Stimulated activated CD4-positive, alpha-beta T cell treated with anti-CD3 and anti-CD28 coated beads, Interleukin-2, amount 100 ng/mL, for 24 hours (primary cell): ENCODE measurements around the gene RNF133.

Experiments used
- DNase-seq, 2 donors: peaks; one replicate each; pipeline ENCODE4 v3.0.0-alpha.2; 2020

RNF133 gene

GRCh38 chr7:122699017-122699416 lies at the start of gene RNF133:
Gene RNF133 (minus strand): TSS chr7:122699117. CDS start chr7:122698918, 199 bp downstream.
- DNase-seq: no peak

GRCh38 chr7:122748195-122748594 lies 49.3 kb upstream of the RNF133 start:
- DNase-seq: no peak

- DNase-seq: no peak
These were observed 48.0 kb upstream of the RNF133 start for GRCh38 chr7:122746948-122747347.

GRCh38 chr7:122743211-122743610 lies 44.3 kb upstream of the RNF133 start:
- no peak for DNase-seq

GRCh38 chr7:122738947-122739346 lies 40.0 kb upstream of the RNF133 start:
- DNase-seq: no peak

- no peak for DNase-seq
These were observed 37.3 kb upstream of the RNF133 start for GRCh38 chr7:122736183-122736582.

GRCh38 chr7:122727759-122728158 lies 28.8 kb upstream of the RNF133 start:
- no peak for DNase-seq

- no peak for DNase-seq
These were observed 28.4 kb upstream of the RNF133 start for GRCh38 chr7:122727354-122727753.

GRCh38 chr7:122726881-122727280 lies 28.0 kb upstream of the RNF133 start:
- DNase-seq: no peak

- no peak for DNase-seq
These were observed 25.4 kb upstream of the RNF133 start for GRCh38 chr7:122724366-122724765.

- DNase-seq: no peak
These were observed 20.2 kb upstream of the RNF133 start for GRCh38 chr7:122719010-122719578.

- no peak for DNase-seq
These were observed 18.6 kb upstream of the RNF133 start for GRCh38 chr7:122717356-122718089.

- no peak for DNase-seq
These were observed 16.3 kb upstream of the RNF133 start for GRCh38 chr7:122715183-122715582.

GRCh38 chr7:122710916-122711315 lies 12.0 kb upstream of the RNF133 start:
- DNase-seq: no peak

GRCh38 chr7:122709930-122710646 lies 11.2 kb upstream of the RNF133 start:
- DNase-seq: no peak

GRCh38 chr7:122706836-122707235 lies 7.9 kb upstream of the RNF133 start:
- no peak for DNase-seq

GRCh38 chr7:122702872-122703510 lies 4.1 kb upstream of the RNF133 start, which contains the start of gene RNF148:
Gene RNF148 (minus strand): TSS chr7:122702922. CDS start chr7:122702750, 172 bp downstream.
- no peak for DNase-seq

- no peak for DNase-seq
These were observed 3.1 kb downstream of the RNF133 start for GRCh38 chr7:122695816-122696215.

GRCh38 chr7:122694697-122695096 lies 4.2 kb downstream of the RNF133 start:
- no peak for DNase-seq

GRCh38 chr7:122692769-122693309 lies 6.1 kb downstream of the RNF133 start:
- no peak for DNase-seq

GRCh38 chr7:122691569-122692235 lies 7.2 kb downstream of the RNF133 start:
- DNase-seq: no peak

GRCh38 chr7:122689346-122690109 lies 9.4 kb downstream of the RNF133 start:
- no peak for DNase-seq
